Measurements from ENCODE around the gene PISD.
"Not testable (repeated sequence)": the region's sequence is repeated elsewhere in the genome, so short reads cannot be mapped to it uniquely, and the experiment has no call there.

Gene PISD

GRCh38 chr22:31661851-31662667, at the start of gene PISD:
PISD (minus strand) TSS chr22:31662215; CDS start chr22:31662208, 7 bp downstream.
- peak; percentile 89 to 90 for DNase-seq

DNA sequence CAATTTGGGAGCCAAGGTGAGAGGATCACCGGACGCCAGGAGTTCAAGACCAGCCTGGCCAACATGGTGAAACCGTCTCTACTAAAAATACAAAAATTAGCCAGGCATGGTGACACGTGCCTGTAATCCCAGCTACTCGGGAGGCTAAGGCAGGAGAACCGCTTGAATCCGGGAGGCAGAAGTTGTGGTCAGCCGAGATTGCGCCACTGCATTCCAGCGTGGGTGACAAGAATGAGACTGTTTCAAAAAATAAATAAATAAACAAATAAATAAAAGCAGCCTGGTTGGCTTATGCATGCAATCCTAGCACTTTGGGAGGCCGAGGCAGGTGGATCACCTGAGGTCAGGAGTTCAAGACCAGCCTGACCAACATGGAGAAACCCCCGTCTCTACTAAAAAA, 49.2 kb upstream of the PISD start:
- not testable (repeated sequence) for DNase-seq

- no peak for DNase-seq
Observed at GRCh38 chr22:31707519-31707918, 45.5 kb upstream of the PISD start.

DNA sequence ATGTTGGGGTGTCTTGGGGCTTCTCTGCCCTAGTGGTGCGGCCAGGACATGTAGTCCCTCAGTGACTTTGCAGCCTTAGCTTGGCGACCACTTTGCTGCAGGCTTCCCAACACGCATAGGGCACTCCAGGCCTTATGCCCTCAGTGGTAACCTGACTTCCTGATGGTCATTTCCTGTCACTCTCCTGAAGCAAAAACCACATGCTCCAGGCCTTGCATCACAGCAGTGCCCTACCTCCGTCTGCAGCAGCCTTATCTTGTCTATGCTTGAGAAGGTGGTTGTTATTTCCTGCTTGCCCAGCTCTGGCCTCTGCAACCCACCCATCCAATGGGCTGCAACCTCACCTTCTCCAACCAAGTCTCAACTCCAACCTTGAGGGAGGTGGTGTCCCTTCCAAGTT, 33.4 kb upstream of the PISD start:
- no peak for DNase-seq

DNA sequence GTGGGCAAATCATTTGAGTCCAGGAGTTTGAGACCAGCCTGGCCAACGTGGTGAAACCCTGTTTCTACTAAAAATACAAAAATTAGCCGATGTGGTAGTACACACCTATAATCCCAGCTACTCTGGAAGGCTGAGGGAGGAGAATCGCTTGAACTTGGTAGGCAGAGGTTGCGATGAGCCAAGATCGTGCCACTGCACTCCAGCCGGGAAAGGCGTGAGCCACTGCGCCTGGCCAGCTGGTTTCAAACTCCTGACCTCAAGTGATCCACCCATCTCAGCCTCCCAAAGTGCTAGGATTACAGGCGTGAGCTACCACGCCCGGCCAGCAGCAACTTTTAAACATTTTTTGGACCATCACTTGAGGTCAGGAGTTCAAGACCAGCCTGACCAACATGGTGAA, 32.0 kb upstream of the PISD start:
- DNase-seq = not testable (repeated sequence)

GRCh38 chr22:31692186-31692886, 30.3 kb upstream of the PISD start:
- DNase-seq = no peak

- DNase-seq = no peak
Observed at GRCh38 chr22:31691408-31691807, 29.4 kb upstream of the PISD start.

DNA sequence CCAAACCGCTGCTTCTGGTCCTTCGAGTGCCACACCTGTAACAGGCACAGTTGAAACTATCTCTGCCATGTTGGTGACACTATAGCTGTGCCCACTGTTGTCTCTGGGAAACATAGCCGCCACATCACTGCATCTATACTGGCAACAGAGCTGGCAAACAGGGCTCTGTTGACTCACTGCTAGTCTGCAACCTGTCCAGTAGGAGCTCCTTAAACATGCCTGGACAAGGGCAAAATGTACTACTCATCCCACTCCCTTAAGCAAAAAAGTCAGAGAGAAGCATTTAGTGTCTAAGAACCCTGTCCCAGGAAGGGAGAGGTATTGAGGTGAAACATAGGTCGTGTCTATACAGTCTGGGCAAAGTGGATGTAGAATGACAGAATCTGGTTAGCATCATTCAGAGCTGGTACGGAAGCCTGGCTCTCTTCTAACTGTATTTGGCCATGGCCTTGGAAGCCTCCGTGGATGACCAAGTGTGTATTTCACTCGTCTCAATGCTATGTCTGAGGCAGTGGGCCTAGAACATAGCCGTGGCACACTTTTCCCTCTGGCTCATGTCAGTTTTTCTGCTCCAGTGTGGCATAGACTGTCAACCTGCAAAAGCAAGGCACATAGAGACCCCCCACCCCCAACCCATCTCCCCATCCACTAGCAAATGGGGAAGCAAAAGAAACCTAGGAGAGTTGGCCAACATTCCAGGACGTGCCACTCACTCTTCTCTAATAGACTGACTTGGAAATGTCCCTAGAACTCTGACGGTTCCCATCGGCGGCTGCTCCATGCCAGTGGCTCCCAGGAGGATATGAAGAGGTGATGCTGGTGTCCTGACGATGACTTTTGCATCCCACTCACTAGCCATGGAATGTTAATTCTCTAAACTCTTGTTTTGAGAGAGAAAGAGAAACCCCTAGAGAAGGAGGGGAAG, 21.4 kb upstream of the PISD start:
- DNase-seq = no peak

GRCh38 chr22:31682751-31683150, 20.7 kb upstream of the PISD start:
- DNase-seq = no peak

DNA sequence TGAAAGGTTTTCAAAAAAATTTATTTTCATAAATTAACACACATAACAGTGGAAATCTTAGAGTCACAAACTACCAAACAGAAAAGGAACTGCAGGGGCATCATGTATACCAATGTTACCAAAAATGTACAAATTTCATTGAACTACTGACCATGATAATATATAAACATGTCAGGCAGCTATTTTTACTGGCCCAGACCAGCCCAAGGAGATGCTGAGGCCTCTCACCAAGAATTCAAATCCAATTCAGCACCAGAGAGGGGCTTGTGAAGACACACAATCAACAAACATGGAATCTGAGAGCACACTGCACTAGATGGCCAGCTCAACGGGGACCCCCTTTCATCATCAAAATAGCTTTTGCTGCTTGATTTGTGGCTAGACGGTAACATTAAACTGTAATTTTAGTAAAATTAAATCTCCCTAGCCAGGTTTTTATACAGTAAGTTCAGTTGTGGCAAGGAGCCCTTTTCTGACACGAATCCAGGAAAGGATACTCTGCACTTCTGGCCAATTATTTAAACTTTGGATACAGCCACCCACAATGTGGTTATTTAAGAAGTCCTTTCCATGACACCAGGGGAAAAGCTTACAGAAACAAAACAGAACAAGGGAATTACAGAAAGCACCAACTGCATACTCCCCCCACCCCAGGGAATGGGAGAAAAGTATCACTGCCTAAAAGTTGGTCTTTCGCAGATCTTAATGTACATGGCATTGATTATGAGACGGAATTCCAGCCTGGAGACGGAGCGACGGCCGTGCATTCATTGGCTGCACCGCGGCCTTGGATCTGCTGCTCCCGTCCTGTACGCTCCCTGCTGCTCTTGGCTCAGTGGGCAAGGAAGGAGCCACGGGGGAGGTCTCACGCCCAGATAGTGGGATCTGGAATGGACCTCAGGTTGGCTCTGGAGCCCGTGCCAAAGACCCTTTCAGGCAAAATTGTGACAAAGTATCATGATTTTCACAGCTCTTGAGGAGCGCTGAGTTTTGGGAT, 19.6 kb upstream of the PISD start:
- no peak for DNase-seq

DNA sequence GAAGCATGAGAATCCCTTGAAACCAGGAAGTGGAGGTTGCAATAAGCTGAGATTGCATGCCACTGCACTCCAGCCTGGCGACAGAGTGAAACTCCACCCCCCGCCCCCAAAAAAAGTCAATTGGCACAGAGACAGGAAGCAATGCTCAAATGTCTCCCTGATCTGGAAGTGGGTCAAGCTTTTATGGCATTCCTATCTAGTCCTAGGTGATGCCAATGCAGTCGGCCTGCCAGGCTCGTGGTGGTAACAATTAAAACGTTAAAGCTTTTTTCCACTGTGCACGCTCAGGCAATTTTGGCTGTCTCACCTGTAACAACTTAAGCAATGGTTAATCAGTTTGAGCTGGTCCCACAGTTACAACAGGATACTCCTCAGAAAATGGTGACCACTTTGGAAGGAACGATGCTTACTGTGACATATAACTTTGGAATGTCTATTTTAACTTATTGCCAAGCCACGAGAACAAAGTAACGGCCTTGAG, 18.9 kb upstream of the PISD start:
- DNase-seq = no peak

- no peak for DNase-seq
Observed at GRCh38 chr22:31678748-31679147, 16.7 kb upstream of the PISD start.

- DNase-seq = peak; percentile 3 to 38
Observed at GRCh38 chr22:31676700-31677099, 14.7 kb upstream of the PISD start.

GRCh38 chr22:31674219-31674618, 12.2 kb upstream of the PISD start:
- DNase-seq = not testable (repeated sequence)

GRCh38 chr22:31668849-31669248, 6.8 kb upstream of the PISD start:
- not testable (repeated sequence) for DNase-seq

DNA sequence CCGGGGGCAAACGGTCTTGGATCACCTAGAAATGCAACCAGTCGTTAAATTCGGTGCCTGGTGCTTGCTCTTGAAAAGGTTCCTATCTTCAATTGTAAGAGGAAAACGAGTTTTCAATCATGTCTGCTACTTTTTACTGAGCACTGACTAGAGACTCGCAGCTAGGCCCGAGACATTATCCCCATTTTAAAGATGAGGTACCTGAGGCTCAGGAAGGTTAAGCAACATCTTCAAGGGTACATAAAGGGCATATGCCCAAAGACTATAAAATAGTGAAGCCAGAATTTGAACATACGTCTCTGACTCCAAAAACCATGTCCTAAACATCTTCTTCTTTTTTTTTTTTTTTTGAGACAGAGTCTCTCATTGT, 638 bp upstream of the PISD start:
- DNase-seq = no peak

DNA sequence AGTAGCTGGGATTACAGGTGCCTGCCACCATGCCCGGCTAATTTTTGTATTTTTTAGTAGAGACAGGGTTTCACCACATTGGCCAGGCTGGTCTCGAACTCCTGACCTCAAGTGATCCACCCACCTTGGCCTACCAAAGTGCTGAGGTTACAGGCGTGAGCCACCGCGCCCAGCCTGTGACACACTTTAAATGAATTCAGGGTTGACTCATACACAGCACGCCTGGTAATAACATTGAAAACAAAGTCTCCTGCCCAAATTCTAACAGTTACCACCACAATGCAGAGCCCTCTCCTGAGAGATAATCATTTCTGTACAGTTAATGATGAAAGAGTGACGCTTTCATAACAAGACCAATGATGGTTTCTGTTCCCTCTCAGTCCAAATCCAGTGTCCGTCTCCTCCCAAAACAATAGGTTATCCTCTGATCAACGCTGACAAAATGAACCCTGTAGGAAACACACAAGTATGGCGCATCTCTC, 1.1 kb downstream of the PISD start:
- not testable (repeated sequence) for DNase-seq

- no peak for DNase-seq
Observed at GRCh38 chr22:31659246-31659645, 2.8 kb downstream of the PISD start.

- no peak for DNase-seq
Observed at GRCh38 chr22:31654408-31654807, 7.6 kb downstream of the PISD start.

DNA sequence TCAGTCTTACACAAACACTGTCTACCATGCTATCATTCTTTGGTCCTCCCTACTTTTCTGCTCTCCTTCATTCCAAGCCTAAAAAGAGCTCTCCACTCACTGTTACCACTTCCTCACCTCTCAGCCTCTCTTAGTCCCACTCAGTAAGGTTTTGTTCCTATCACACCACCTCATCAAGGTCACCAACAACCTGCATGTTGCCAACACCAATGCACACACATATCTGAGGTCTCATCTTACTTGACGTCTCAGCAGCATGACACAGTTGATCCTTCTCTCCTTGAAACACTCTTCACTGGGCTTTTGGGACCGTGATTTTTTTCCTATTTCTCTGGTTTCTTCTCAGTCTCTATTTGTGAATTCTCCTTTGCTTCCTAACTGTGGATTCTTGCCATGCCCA, 8.1 kb downstream of the PISD start:
- DNase-seq = no peak

GRCh38 chr22:31652911-31653684, 8.9 kb downstream of the PISD start:
- DNase-seq = no peak
